HG03442 (cell line): Measurements from ENCODE around the gene TENM3.

Experiments
- ATAC-seq: cut with Tn5 transposase; IDR thresholded peaks from one replicate; pipeline ENCODE4 v1.9.1; 2021; ENCODE audit warnings: mild to moderate bottlenecking, moderate library complexity; ENCODE audit not compliant: unreplicated experiment

Gene TENM3

DNA sequence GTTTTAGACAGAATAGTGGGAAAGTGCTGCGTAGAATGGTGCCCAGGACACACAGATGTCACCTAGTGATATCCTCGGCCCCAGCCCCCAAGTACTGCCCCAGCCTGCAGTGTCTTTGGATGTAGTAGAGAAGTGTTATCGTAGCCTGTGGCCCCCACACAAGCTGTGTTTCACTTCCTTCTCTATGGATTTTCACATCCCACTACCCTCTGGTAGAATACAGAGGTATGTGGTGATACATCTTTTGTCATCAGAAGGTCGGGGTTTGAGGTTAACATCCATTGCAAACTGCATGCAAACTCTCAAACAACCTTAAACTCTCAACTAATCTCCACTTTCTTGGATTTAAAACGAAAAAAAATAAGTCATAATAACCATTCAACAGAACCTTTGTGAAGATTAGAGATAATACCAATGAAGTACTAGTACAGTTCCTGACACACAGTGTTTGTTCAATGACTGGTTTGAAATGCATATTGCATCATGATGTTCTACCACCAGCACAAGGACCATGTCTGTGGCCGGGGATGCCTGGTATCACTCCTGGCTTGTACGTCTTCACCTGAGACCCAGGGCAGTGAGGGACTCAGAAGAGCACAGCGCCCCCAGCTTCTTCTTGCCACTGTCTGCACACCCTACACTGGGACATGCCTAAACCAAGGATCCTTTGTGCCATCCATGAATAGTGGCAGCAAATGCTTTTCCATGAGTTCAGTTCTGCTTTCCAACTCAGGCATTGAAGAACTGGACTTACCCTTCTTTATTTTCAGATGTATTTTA lies 406.7 kb downstream of the TENM3 start:
- no peak for ATAC-seq

- ATAC-seq, result no peak
Observed at GRCh38 chr4:182653596-182653995, 410.4 kb downstream of the TENM3 start.

DNA sequence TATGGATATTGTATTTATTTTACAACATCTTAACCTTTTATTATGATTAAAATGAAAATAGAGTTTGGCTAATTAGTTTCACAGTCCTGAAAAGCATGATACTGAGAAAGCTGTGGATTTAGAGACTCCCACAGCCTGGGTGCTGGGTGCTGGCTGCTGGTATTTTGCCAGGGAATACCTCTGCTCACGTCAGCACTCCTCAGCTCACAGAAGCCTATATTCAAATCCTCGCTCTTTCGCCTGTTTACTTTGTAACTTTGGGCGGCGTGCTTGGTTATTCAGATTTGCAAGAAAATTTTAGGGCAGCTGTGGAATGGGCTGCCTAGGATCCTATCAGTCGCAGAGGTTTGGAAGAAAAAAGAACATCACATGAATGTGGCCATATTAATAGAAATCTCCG lies 412.1 kb downstream of the TENM3 start:
- ATAC-seq, result no peak

DNA sequence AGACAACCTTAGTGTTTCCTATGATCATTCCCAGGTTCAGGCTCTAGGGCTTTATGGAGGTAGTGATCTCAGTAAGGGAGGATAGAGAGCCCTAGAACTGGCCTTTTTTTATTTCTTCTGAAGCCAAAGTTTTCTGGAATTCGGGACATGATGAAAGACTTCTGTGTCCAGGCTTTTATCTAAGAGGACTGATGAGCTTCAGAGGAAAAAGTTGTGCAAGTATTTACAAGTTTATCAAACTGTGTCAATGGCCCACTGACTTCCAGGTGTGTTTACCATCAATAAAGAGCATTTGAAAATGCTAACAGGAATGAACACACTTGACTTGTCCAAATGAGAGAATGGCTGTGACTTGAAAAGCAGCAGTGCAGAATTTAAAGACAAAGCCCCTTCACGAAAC lies 419.3 kb downstream of the TENM3 start:
- no peak for ATAC-seq

- no peak for ATAC-seq
Observed at GRCh38 chr4:182671231-182671630, 428.0 kb downstream of the TENM3 start.

- no peak for ATAC-seq
Observed at GRCh38 chr4:182671749-182672148, 428.5 kb downstream of the TENM3 start.

DNA sequence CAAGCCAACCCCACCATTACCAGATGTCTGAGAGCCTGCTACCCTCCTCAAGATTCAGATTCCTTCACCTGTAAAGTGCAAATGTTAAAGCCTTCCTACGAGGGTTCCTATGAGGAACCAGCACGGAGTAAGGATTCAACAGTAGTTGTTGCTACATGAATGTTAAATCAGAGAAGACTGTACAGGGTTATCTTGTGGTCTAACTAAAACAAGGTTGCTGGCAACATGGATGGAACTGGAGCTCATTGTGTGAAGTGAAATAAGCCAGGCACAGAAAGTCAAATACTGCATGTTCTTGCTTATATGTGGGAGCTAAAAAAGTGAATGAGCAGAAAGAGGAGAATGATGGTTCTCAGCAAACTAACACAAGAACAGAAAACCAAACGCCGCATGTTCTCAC lies 435.4 kb downstream of the TENM3 start:
- ATAC-seq, result no peak

DNA sequence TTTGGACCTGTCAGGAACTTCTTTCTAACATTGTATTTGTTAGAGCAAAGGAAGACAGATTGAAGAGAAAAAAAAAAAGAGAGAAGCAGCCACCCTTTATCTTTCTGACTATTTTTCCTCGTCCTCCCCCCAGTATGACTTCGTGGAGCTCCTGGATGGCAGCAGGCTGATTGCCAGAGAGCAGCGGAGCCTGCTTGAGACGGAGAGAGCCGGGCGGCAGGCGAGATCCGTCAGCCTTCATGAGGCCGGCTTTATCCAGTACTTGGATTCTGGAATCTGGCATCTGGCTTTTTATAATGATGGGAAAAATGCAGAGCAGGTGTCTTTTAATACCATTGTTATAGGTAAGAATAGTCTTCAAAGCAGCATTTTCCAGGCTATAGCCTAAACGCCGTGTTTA lies 436.3 kb downstream of the TENM3 start:
- ATAC-seq, result no peak

DNA sequence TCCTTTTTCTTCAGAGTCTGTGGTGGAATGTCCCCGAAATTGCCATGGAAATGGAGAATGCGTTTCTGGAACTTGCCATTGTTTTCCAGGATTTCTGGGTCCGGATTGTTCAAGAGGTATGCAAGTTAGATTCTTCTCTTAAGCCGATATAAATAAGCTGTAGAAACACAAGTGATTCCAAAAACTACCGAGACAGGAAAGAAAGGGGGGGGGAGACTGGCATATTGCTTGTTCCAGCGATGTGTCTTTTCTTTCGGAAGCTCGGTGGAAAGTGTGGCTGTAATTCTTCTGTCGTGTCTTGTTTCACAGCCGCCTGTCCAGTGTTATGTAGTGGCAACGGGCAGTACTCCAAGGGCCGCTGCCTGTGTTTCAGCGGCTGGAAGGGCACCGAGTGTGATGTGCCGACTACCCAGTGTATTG lies 437.0 kb downstream of the TENM3 start:
- ATAC-seq, result no peak

- ATAC-seq, result no peak
Observed at GRCh38 chr4:182683661-182684060, 440.5 kb downstream of the TENM3 start.

GRCh38 chr4:182684796-182685195 lies 441.6 kb downstream of the TENM3 start:
- no peak for ATAC-seq

GRCh38 chr4:182688081-182688480 lies 444.9 kb downstream of the TENM3 start:
- no peak for ATAC-seq

GRCh38 chr4:182694551-182694950 lies 451.3 kb downstream of the TENM3 start:
- no peak for ATAC-seq

- no peak for ATAC-seq
Observed at GRCh38 chr4:182695009-182695408, 451.8 kb downstream of the TENM3 start.

GRCh38 chr4:182695842-182696241 lies 452.6 kb downstream of the TENM3 start:
- ATAC-seq, result no peak

GRCh38 chr4:182697094-182697493 lies 453.9 kb downstream of the TENM3 start:
- ATAC-seq, result no peak

DNA sequence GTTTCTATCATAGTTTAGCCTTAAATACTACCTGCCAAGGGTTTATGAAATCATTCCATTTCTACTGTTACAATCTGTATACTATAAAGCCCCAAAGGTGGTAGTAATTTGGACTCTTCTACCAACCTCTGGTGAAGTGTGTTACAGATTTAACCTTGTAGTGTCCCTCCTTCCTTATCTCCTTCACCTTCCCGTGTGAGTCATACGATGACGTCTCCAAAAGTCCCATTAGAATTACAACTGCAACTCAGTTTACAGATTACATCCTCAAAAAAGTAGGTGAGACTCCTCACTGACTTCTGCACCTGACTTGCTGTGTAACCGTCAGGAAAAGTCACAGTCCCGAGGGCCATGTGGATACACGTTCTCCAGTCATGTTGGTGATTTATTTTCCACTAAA lies 455.0 kb downstream of the TENM3 start:
- no peak for ATAC-seq

DNA sequence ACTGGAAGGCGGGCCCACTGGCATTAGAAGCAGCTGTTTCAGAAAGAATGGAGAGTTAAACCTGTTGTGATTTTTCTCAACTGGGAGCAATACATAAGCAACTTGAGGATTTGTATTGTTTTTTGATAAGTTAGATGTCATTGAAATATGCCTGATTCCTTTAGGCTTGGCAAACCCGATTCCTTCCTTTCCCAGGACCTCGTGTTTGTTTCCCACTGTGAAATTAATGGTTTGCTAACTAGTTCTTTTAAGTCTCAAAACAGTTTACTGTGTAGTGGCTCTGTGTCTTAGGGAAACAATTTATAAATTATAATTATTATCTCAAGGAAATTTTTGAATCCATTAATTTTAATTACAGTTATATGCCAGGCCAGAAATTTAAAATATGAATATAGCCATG lies 456.0 kb downstream of the TENM3 start:
- no peak for ATAC-seq

- no peak for ATAC-seq
Observed at GRCh38 chr4:182699795-182700194, 456.6 kb downstream of the TENM3 start.

DNA sequence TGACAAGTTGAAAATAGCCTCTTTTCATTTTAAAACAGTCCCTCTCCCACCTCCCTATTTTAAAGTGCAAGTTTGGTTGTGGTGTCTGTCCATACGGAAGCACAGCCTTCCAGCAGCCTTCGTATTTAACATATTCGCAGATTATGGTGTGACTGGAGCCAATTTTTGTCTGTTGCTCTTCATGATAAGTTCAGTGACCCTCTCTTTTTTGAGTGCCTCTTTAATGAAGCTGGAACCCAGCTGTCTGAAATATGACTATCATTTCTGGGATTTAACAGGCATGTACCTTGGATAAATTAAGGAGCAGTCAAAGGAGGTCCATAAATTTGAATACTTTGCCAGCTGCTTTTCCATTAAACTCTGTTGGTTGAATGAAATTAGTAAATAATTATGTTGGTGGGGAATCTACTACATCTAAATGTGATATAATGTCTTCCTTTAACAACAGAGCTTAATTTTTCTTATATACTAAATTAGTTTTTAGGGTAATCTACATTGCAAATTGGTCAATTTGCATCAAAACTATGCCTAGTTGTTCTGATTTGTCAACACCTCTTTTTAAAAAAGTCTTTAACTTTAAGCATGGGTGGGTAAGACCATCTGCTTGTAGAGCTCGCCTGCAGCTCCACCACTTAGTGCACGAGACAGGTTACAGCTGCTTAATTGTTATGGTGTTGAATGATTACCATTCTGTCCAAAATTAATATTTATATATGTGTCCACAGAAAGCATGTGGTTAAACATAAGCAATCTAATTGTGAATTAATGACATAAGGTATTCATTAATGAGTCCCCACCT lies 457.4 kb downstream of the TENM3 start:
- ATAC-seq, result no peak

GRCh38 chr4:182704077-182704476 lies 460.9 kb downstream of the TENM3 start:
- no peak for ATAC-seq

DNA sequence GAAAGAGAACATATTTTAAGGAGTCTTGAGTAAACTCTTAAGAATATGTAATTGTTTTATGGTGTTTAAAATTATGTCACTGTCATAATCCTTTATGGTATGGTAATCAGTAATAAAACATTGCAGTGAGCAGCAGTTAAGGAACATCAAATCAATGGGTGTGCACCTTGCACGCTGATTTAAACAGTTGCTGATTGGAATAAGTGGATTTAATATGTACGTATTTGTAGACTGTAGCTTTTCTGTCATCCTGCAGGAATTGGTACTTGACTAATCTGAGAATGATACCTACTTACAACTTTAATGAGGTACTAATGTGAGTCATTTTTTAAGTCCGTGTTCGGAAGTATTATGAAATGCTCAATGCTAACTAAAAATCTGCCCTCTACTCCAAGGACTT lies 461.7 kb downstream of the TENM3 start:
- no peak for ATAC-seq
